GM18517 (cell line): ENCODE data around the gene KDM5B.
"Not testable (repeated sequence)": the region's sequence is repeated elsewhere in the genome, so short reads cannot be mapped to it uniquely, and the experiment has no call there.

Experiments used
- ATAC-seq: cut with Tn5 transposase; IDR thresholded peaks from one replicate; pipeline ENCODE4 v1.9.1; 2021; ENCODE audit warnings: mild to moderate bottlenecking, moderate library complexity; ENCODE audit not compliant: unreplicated experiment

The KDM5B gene

GRCh38 chr1:202815120-202815519, 6.9 kb upstream of the KDM5B start:
- no peak for ATAC-seq

DNA sequence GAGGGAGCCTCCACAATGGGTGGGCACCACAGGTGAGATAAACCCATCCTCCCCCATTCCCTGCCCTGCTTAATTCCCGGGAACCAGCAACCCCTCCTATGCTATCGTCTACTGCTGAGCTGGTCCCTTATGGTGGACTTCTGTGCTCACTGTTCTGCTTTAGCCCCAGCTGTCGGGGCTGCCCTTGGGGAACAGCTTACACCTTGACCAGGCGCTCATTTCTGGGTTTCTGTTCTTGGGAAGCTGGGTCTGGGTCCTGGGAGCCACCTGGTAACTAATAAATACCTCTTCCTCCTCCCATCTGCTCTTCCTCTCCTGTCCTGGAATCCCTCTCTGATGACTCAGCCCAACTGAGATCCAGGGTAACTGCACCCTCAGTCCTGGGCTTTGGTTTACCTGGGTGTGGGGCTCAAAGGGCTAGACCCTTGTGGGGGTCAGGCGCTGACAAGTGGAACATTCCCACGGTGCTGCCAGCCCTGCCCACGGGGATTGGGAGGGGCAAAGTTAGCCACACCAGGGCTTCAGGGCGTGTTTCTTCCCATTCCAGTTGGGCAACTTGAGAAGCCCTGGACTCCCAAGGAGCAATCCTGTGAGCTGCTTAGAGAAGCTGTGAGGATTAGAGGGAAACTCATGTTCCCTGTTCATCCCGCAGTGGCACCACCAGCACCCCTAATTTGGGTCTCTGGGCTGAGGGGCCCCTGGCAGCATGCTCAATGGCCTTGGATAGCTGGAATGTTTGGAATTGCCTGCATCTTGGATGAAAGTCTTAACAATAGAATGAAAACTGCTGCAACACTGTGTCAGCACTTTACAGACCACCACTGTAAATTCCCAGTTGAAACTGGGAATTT, 4.2 kb upstream of the KDM5B start:
- ATAC-seq = no peak

GRCh38 chr1:202811296-202812175, 3.3 kb upstream of the KDM5B start:
- peak; percentile 8 for ATAC-seq

GRCh38 chr1:202810615-202811295, 2.5 kb upstream of the KDM5B start, which contains the start of gene PCAT6:
Gene PCAT6 (plus strand): TSS chr1:202810954.
- ATAC-seq = peak; percentile 53

DNA sequence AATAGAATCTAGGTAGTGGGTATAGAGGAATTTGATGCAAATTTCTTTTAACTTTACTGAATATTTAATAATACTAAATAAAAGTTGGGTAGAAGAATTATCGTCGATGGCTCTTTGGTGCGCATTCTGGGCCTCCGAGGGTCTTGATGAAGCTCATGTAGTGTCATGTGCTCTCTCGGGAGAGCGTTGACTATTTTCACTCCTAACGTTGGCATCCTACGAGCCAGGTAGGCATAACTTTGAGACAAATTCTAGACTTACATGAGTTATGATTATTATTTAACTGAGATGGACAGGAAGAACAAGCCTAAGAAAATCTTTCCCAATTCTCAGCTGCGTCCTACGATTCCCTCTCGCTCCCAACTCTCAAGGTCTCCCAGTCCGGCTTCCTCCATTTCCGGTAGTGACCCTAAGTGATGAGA, 2.0 kb upstream of the KDM5B start:
- ATAC-seq = no peak

DNA sequence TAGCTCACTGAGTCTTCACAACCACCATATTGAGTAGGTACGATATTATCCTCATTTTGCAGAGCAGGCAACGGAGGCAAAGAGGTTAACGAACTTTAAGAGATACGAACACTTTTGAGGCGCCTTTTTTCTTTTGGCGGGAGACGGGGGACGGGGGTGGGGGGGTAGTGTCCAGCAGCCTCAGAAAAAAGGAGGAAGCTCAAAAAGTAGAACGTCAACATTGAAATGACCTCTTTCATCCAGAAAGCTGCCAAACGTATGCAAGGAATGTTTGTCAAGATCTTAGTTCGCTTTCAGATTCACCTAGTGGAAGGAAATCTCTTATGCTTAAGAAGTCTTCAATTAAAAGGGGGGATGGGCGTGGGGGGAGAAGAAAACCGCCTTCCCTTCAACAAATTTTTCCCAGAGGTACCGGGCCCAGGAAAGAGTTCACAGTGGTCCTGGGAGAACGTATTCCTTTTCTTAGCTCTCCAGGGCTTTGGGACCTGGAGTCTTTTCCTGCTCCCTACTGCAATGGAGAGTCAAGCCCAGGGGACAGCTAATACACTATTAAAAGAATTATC, 1.5 kb upstream of the KDM5B start:
- no peak for ATAC-seq

GRCh38 chr1:202807451-202807925, 733 bp downstream of the KDM5B start:
- no peak for ATAC-seq

- ATAC-seq = no peak
These were observed 1.3 kb downstream of the KDM5B start for GRCh38 chr1:202806845-202807450.

- ATAC-seq = no peak
These were observed 2.1 kb downstream of the KDM5B start for GRCh38 chr1:202805886-202806844.

DNA sequence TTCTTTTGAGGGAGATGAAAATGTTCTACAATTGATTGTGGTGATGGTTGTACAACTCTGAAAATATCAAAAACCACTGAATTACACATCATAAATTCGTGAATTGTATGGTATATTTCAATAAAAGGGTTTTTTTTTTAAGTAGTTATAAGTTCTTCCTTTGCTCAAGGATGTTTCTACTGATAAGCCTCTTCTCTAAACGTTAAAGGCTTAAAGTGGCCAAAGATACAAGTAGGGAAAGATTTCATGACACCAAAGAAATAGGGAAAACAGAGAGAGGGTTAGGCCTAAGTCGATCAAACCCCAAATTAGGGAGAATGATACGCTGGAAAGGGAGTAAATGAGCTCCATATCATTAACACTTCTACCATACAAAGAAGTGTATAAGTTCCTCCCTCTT, 4.1 kb downstream of the KDM5B start:
- ATAC-seq = no peak

DNA sequence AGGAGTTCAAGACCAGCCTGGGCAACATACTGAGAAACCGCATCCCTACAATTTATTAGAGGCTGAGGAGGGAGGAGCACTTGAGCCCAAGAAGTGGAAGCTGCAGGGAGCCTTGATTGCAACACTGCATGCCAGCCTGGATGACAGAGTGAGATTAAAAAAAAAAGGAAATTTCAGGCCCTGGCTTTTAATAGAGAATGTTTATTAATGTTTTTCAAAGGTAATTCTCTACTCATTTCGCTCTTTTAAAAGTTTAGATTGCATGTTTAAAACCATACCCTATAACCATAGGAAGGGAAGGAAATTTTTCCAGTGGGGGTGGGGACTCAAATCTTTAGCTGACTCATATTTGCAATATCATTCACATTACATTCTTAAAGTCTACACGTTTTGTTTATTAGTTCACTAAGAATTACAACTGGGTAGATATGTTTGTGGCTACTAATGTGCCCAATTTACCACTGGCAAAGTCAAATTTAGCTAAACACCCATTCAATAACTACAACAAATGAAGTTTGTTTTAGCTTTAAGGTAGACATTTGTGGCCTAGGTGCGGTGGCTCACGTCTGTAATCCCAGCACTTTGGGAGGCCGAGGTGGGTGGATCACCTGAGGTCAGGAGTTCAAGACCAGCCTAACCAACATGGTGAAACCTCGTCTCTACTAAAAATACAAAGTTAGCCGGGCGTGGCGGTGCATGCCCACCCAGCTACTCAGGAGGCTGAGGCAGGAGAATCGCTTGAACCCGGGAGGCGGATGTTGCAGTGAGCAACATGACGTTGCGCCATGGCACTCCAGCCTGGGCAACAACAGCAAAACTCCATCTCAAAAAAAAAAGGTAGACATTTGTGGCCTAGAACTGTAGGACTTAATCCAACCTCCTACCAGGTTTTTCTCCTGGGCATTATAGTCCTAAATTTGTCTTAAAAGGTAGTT, 5.0 kb downstream of the KDM5B start:
- no peak for ATAC-seq

- ATAC-seq = no peak
These were observed 6.2 kb downstream of the KDM5B start for GRCh38 chr1:202802034-202802433.

DNA sequence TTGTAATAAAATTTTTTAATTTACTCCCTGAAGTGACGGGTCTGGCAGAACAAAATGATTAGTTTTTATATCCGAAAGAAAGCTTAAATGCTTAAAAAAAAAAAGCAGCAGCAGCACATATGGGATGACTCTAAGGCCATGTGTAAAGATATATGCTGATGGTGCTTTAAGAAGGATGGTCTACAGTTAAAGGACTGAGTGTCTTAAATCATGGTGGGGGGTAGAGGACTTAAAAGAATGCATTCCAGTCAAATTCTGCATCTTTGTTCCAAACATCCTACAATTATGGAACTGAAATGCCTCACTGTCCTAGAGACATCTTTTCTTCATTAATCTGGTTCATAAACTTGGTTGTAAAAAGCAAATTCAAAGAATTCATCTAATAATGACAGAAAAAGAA, 7.0 kb downstream of the KDM5B start:
- ATAC-seq = no peak

DNA sequence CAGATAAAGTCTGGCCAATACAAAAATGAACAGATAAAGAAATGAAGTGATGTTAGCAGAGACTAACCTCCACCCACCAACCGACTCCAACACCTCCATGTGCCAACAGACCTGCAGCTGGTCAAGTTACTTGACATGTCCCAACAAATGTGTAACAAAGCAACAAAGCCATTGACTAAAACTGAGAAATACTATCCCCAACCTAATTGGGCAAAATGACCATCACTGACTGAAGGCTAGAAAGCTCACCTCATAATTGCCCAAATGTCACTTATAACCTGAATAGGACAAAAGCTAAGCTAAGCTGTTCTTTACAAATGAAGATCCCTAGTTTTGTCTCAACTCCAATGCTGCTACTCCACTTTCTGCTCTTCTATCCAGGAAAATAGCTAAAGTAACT, 7.5 kb downstream of the KDM5B start:
- ATAC-seq = no peak

- no peak for ATAC-seq
These were observed 9.4 kb downstream of the KDM5B start for GRCh38 chr1:202798792-202799331.

GRCh38 chr1:202798260-202798659, 10.0 kb downstream of the KDM5B start:
- no peak for ATAC-seq

- no peak for ATAC-seq
These were observed 11.6 kb downstream of the KDM5B start for GRCh38 chr1:202796670-202797069.

DNA sequence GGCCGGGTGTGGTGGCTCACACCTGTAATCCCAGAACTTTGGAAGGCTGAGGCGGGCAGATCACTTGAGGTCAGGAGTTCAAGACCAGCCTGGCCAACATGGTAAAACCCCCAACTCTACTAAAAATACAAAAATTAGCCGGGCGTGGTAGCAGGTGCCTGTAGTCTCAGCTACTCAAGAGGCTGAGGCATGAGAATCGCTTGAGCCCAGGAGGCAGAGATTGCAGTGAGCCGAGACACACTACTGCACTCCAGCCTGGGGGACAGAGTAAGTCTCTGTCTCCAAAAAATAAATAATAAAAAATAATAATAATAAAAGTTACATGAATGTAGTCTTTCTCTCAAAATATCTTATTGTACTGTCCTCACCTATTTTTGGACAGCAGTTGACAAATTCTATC, 13.3 kb downstream of the KDM5B start:
- ATAC-seq = not testable (repeated sequence)
